ENCODE data around the gene BANF1.

Gene BANF1, protein sequence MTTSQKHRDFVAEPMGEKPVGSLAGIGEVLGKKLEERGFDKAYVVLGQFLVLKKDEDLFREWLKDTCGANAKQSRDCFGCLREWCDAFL

GRCh38 chr11:66001942-66002647, at the start of gene BANF1, which contains the start of gene EIF1AD:
TSS of gene BANF1 (plus strand) at chr11:66002503. CDS start at chr11:66003251, 748 bp downstream.
TSS of gene EIF1AD (minus strand) at chr11:66002157. CDS start at chr11:66000389, 1,768 bp downstream.
- peak; percentile 95 for DNase-seq

DNA sequence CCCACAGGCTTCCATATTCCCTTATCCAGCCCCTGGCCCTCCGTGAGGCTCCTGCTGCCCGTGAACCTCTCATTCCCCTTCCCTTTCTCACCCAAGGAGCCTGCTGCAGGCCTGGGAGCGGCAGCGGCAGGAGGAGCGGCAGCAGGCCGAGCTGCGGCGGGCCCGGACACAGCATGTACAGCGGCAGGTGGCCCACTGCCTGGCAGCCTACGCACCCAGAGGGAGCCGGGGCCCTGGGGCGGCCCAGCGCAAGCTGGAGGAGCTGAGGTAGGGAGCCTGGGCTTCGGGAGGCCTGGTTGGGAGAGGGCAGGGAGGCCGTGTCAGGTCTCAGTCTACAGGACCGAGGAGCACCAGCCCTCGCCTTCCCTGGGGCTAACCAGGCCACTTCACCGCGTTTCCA, 48.8 kb upstream of the BANF1 start:
- no peak for DNase-seq

DNA sequence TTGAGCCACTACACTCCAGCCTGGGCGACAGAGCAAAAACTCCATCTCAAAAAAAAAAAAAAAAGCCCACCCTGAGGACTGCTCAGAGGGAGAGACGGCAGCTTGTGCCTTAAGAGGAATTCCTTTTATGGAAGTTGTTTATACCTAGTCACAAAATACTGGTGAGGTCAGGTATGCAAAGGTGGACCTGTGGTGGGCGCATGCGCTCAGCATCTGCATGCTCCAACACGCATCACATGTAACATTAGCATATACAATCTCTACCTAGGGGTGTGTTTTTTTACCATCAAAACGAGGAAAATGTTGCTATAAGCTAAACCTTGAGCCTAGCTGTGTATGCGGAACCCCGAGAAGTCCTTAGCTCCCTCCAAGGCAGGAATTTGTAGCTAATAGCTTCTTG, 47.5 kb upstream of the BANF1 start:
- DNase-seq, result no peak

DNA sequence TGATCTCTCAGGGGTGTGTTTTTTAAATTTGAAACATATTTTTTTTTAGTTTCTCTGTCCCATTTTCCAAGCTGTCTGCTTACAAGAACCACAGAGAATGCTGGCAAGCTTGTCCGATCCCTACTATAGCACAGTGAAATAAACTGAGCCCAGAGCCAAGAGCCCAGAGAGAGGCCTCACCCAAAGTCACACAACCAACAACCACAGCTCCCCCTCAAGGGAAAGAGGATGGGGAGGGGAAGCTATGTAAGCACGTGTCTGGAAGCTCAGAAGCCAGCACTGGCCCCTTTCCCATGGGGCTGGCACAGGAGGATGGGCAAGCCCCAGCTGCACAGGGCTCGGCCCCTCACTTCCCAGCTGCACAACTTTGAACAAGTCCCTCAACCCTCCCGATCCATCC, 44.0 kb upstream of the BANF1 start:
- DNase-seq, result no peak

- no peak for DNase-seq
Observed at GRCh38 chr11:65958774-65959420, 43.4 kb upstream of the BANF1 start.

GRCh38 chr11:65960824-65961266, 41.5 kb upstream of the BANF1 start:
- DNase-seq, result no peak

DNA sequence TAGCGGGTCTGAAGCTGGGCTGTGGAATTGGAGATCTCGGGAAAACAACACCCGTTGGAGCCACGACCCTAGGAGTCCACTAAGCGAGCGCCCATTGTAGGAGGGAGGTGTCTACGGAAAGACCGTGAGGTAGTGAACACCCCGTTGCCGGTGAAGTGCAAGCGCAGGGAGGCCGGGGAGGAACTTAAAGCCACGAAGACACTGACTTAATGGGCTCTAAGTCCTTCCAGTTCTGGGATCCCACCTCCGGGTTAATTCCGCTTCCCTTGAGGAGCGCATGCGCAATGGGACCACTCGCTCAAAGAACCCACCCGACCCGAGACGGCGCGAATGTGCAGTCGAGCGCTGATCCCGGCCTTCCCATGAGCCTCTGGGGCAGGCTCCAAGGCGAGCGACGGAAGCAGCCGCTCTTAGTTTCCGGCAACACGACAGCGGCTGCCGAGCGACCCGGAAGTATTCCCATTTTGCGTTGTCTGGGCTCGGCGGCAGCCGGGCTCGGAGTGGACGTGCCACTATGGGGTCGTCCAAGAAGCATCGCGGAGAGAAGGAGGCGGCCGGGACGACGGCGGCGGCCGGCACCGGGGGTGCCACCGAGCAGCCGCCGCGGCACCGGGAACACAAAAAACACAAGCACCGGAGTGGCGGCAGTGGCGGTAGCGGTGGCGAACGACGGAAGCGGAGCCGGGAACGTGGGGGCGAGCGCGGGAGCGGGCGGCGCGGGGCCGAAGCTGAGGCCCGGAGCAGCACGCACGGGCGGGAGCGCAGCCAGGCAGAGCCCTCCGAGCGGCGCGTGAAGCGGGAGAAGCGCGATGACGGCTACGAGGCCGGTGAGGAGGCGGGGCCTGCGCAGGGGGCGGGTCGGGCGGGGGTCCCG, 40.8 kb upstream of the BANF1 start, which contains the start of gene SART1:
Gene SART1 (plus strand): TSS at position 468 of the 874 bp plus-strand sequence. CDS start 47 bp downstream, at position 515.
- peak; percentile 97 for DNase-seq

DNA sequence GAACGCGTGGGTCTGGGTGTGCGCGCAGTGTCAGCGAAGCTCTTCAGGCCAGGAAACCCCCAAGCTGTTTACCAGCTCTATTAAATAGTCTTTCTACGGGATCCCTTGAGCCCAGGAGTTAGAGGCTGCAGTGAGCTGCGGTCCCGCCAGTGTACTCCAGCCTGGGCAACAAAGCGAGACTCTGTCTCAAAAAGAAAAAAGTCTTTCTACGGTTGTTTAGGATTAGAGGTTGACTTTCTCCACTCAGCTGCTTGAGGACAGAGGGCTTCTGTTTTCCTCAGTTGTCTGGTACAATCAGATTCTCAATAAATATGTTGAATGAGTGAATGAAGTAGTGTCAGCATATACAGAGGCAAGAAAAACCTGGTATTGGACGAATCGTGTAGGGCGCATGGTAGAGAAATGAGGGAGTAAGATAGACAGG, 40.1 kb upstream of the BANF1 start:
- no peak for DNase-seq

- no peak for DNase-seq
Observed at GRCh38 chr11:65964906-65965305, 37.4 kb upstream of the BANF1 start.

DNA sequence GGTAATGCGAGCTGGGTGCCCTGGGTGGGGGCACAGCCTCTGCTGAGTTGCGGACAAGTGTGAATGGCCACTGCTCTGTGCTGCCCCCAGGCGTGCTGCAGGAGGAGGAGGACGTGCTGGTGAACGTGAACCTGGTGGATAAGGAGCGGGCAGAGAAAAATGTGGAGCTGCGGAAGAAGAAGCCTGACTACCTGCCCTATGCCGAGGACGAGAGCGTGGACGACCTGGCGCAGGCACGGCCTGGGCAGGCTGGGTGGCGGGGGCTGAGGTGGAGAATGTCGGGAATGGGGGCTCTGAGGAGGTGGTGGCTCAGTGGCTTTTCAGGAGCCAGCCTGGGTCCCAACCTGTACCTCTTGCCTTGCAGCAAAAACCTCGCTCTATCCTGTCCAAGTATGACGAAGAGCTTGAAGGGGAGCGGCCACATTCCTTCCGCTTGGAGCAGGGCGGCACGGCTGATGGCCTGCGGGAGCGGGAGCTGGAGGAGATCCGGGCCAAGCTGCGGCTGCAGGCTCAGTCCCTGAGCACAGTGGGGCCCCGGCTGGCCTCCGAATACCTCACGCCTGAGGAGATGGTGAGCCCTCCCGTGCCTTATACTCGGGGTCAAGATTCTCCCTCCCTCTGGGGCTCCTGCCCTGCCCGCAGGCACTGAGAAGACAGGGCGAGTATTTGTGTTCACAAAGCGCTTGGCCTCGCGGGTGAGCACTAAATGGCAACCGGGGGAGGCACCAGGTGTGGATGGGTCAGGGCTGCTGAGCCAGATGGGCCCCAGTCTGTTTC, 36.1 kb upstream of the BANF1 start:
- DNase-seq, result no peak

- no peak for DNase-seq
Observed at GRCh38 chr11:65967329-65967934, 34.9 kb upstream of the BANF1 start.

GRCh38 chr11:65968600-65969482, 33.5 kb upstream of the BANF1 start:
- DNase-seq, result no peak

DNA sequence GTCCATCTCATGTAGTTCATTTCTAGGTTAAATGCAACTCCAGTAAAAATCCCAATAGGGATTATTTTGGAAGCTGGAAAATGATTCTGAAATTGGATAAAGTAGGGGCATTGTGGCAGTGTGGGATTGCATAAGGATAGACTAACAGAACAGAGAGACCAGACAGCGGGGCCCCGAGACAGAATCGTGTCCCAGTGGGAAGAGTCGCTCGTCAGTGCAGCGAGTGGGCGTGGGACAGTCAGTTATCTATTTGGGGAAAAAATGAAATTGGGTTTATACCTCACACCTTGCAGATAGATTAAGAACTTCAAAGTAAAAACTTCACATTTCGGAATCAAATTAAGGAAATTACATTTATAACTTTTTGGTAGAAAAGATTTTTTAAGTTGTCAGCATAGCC, 30.2 kb upstream of the BANF1 start:
- DNase-seq, result no peak

DNA sequence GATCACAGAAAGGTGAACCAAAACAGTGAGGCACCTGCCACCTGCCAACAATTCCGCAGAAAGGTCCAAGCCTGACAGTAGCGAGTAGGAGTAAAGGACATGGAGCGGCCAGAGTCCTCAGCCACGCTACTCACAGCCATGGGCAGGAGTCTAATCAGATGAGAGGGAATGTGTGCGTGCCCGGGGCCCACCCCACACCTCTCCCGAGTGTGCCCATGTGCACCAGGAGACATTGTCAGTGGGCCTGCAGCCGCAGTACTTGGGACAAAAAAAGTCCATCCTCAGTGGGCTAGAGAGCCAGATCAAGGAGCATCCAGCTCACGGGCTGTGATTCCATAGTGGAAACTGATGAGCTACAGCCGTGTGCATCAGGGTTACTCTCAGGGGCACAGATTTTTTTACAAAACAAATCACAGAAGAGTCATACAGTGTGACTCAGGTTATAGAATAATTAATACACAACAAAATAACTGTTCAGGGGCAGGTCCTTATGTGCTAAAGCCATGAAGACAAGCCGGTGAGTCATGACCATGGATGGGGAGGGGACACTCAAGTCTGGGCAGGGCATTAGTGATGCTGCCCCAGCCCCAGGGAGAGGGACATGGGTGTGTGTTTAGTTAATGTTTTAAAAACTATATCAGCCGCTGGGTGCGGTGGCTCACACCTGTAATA, 28.7 kb upstream of the BANF1 start:
- DNase-seq, result no peak

DNA sequence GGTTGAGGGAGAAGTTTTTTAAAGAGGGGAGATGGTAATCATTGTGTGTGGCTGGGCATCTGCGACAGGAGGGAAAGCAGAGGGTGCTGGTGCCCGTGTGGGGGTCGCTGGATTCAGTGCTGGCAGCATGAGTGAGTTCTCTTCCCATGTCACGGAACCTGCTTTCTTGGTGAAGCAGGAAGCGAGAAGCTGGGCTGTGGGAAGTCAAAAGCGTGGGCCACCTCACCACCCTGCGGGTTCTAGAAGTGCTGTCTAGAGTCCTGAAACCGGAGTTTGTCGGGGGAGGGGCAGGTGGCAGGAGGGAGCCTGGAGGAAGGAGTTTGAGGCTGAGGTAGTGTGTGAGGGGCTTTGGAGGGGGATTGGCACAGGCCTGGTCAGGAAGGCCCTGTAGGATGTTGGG, 26.5 kb upstream of the BANF1 start:
- no peak for DNase-seq

GRCh38 chr11:65976216-65977176, 25.8 kb upstream of the BANF1 start:
- DNase-seq, result no peak

DNA sequence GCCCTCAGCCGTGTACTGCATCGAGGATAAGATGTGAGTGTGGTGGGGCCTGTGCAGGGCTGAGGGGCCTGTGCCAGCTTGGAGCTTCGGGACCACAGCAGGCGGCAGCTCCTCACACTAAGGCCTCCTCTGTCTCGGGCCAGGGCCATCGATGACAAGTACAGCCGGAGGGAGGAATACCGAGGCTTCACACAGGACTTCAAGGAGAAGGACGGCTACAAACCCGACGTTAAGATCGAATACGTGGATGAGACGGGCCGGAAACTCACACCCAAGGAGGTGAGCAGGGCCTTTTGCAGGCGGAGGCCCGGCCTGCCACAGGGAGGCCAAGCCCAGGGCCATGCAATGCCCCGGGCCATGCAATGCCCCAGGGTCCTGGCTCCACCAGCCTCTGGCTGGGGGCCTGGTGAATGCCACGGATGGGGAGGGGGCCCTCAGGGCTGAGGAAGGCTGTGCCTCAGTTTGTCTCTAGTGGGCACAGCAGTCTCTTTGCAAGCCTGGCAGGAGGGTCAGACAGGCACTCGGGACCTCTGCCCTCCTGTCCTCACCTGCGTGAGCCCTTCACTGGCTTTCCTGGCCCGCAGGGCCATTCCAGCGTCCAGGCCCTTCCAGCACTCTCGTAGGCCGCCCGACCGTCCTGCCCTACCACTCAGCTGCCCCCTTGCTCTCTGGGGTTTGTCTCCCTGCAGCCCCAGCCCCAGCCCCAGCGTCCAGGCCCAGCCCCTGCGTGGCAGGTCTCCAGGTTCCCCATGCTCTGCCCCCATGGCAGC, 24.5 kb upstream of the BANF1 start:
- DNase-seq, result no peak

All from NCI-H1436 (cell line).